ENCODE data around the gene CGREF1.

CGREF1 gene

GRCh38 chr2:27071277-27071989, 47.5 kb downstream of the CGREF1 start, which contains the start of gene OST4:
TSS of gene OST4 (minus strand) at chr2:27071654.
- DNase-seq, result peak; percentile 83

GRCh38 chr2:27070653-27071276, 48.2 kb downstream of the CGREF1 start:
- DNase-seq, result no peak

- DNase-seq, result no peak
Observed at GRCh38 chr2:27069961-27070618, 48.8 kb downstream of the CGREF1 start.

GRCh38 chr2:27069436-27069835, 49.5 kb downstream of the CGREF1 start:
- DNase-seq, result no peak

- DNase-seq, result no peak
Observed at GRCh38 chr2:27067385-27067784, 51.5 kb downstream of the CGREF1 start.

GRCh38 chr2:27065128-27065527, 53.8 kb downstream of the CGREF1 start:
- DNase-seq, result no peak

- no peak for DNase-seq
Observed at GRCh38 chr2:27060323-27060722, 58.6 kb downstream of the CGREF1 start.

GRCh38 chr2:27059141-27059820, 59.6 kb downstream of the CGREF1 start:
- DNase-seq, result no peak

- DNase-seq, result no peak
Observed at GRCh38 chr2:27058210-27058609, 60.7 kb downstream of the CGREF1 start.

- no peak for DNase-seq
Observed at GRCh38 chr2:27057184-27057583, 61.7 kb downstream of the CGREF1 start.

- no peak for DNase-seq
Observed at GRCh38 chr2:27054721-27055120, 64.2 kb downstream of the CGREF1 start.

- no peak for DNase-seq
Observed at GRCh38 chr2:27053776-27054175, 65.2 kb downstream of the CGREF1 start.

- no peak for DNase-seq
Observed at GRCh38 chr2:27053321-27053720, 65.6 kb downstream of the CGREF1 start.

GRCh38 chr2:27051902-27052645, 66.9 kb downstream of the CGREF1 start:
- DNase-seq, result no peak

GRCh38 chr2:27050996-27051901, 67.7 kb downstream of the CGREF1 start, which contains the start of gene AGBL5:
TSS of gene AGBL5 (plus strand) at chr2:27051668. CDS start at chr2:27052959, 1,291 bp downstream.
- DNase-seq, result peak; percentile 90
